OCI-LY3 (cell line): ENCODE measurements around the gene PARP1.
A peak's percentile ranks its signal among the peaks of the same experiment; 100 is the strongest.

ENCODE experiments used
- H2AFZ ChIP-seq: fragments of 200-600, 300-600 bp; shearing (Covaris generic); 2 replicates; pipeline ENCODE4 v1.6.0; 2014; ENCODE audit warnings: antibody characterized with exemption, low read depth, low read length
- H3K27ac ChIP-seq: fragments of 200-600, 300-600 bp; sonication (generic); 2 replicates; pipeline ENCODE4 v1.5.1; 2014; ENCODE audit warnings: mild to moderate bottlenecking, low read length, moderate library complexity, mixed read lengths
- H3K27me3 ChIP-seq: fragments of 200-600, 300-600 bp; sonication (generic); 2 replicates; pipeline ENCODE4 v1.6.1; 2014; ENCODE audit warnings: low read depth, low read length, mixed read lengths
- H3K36me3 ChIP-seq: fragments of 200-600, 300-600 bp; sonication (generic); replicated peaks from 2 replicates; pipeline ENCODE3; 2014; ENCODE audit warnings: low read depth, low read length, mixed read lengths
- H3K4me1 ChIP-seq: fragments of 300-600, 200-600 bp; sonication (generic); 2 replicates; pipeline ENCODE4 v1.6.1; 2014; ENCODE audit warnings: low read length, mixed read lengths
- H3K4me2 ChIP-seq: fragments of 200-600, 300-600 bp; sonication (generic); 2 replicates; pipeline ENCODE4 v1.6.1; 2014; ENCODE audit warnings: low read length, mixed read lengths
- H3K4me3 ChIP-seq: fragments of 300-600, 200-600 bp; sonication (generic); 2 replicates; pipeline ENCODE4 v1.5.1; 2014; ENCODE audit warnings: antibody characterized with exemption, mild to moderate bottlenecking, low read length, moderate library complexity
- H3K79me2 ChIP-seq: fragments of 300-600, 200-600 bp; shearing (Covaris generic); 2 replicates; pipeline ENCODE4 v1.6.1; 2014; ENCODE audit warnings: mild to moderate bottlenecking, low read length, mixed read lengths
- H3K9ac ChIP-seq: fragments of 300-600, 200-600 bp; shearing (Covaris generic); 2 replicates; pipeline ENCODE4 v1.6.0; 2014; ENCODE audit warnings: mild to moderate bottlenecking, low read length, moderate library complexity
- H3K9me3 ChIP-seq: fragments of 200-600, 300-600 bp; shearing (Covaris generic); 2 replicates; pipeline ENCODE4 v1.6.1; 2014; ENCODE audit warnings: low read length, mixed read lengths; ENCODE audit not compliant: insufficient read depth
- H4K20me1 ChIP-seq: fragments of 200-600, 300-600 bp; sonication (generic); 2 replicates; pipeline ENCODE4 v1.6.1; 2016; ENCODE audit warnings: low read length, mixed read lengths; ENCODE audit not compliant: insufficient read depth
- EZH2phosphoT487 ChIP-seq: fragments of 200-600 bp; shearing (Covaris generic); IDR thresholded peaks from 2 replicates; pipeline ENCODE4 v1.6.1; 2018; ENCODE audit warnings: antibody characterized with exemption, mixed run types, low read depth
- TF ChIP-seq, protein P1 (sequence below): fragments of 200-600, 300-600 bp; sonication (generic); IDR thresholded peaks from 2 replicates; pipeline ENCODE4 v1.5.1; 2014; ENCODE audit warnings: antibody characterized with exemption, low read length, low read depth

Gene PARP1

DNA sequence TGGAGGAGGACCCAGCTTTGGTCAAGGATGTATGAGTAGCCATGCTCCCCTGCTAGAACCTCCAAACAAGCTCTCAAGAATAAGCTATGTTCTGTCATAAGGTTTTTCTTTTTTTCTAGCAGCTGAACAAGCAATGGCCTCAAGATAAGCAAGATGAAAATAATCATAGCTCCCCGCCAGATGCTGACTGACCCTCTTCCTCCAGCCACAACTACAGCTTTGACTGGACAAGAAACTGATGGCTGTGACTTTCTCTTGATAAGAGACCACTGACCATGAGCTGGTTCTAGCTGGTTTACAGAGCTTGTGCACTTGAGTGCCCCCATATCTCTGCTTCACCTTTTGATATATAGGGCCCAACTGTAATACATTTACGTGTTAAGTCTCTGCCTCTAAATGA lies 38.2 kb upstream of the PARP1 start:
- Histone ChIP-seq H3K9me3 (no peaks in the 10 kb centered on the region), H4K20me1 (no peaks in the 10 kb centered on the region), H3K27ac (no peak overlapping the region), H3K4me1 (peaks cover 8% of the 10 kb centered on the region), H2AFZ (no peak overlapping the region), H3K27me3 (peaks cover 12% of the 10 kb centered on the region; the same call in 1 of the 2 replicates), H3K4me2 (no peak overlapping the region), H3K79me2 (no peaks in the 10 kb centered on the region), H3K9ac (no peak overlapping the region), H3K36me3 (no peaks in the 10 kb centered on the region), H3K4me3 (no peak overlapping the region)
- TF ChIP-seq, protein P1, sequence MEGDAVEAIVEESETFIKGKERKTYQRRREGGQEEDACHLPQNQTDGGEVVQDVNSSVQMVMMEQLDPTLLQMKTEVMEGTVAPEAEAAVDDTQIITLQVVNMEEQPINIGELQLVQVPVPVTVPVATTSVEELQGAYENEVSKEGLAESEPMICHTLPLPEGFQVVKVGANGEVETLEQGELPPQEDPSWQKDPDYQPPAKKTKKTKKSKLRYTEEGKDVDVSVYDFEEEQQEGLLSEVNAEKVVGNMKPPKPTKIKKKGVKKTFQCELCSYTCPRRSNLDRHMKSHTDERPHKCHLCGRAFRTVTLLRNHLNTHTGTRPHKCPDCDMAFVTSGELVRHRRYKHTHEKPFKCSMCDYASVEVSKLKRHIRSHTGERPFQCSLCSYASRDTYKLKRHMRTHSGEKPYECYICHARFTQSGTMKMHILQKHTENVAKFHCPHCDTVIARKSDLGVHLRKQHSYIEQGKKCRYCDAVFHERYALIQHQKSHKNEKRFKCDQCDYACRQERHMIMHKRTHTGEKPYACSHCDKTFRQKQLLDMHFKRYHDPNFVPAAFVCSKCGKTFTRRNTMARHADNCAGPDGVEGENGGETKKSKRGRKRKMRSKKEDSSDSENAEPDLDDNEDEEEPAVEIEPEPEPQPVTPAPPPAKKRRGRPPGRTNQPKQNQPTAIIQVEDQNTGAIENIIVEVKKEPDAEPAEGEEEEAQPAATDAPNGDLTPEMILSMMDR, result no peak

DNA sequence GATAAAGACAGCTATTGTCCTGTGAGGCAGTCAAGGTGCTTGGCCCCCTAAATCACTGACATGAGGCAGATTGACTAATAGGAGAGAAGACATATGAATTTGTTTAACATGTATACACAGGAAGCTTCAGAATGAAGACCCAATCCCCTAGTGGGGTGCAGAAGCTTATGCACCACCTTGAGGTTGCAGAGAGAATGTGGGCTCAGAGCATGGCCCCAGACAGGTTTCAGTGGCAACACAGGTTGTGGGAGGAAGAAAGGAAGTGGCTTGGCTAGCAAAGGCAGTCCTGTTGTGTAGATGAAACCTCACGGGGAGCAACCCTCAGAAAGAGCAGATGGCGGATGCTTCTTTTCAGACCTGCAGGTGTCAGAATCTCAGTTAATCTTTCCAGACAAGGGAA lies 37.0 kb upstream of the PARP1 start:
- Histone ChIP-seq H3K4me2 (peak overlapping the region; percentile 8), H3K27me3 (peaks cover 13% of the 10 kb centered on the region; the same call in 1 of the 2 replicates), H2AFZ (0 out of 2 replicates have a peak overlapping the region, but pooled peaks have one; percentile 38), H3K27ac (no peak overlapping the region), H3K9ac (no peak overlapping the region), H3K36me3 (no peaks in the 10 kb centered on the region), H3K4me3 (no peak overlapping the region), H3K79me2 (no peaks in the 10 kb centered on the region), H3K9me3 (no peaks in the 10 kb centered on the region), H4K20me1 (no peaks in the 10 kb centered on the region), H3K4me1 (peaks cover 8% of the 10 kb centered on the region)
- TF ChIP-seq, protein P1, result peak; percentile 28; the same call in 1 of the 2 replicates
- no peak for TF ChIP-seq EZH2phosphoT487

DNA sequence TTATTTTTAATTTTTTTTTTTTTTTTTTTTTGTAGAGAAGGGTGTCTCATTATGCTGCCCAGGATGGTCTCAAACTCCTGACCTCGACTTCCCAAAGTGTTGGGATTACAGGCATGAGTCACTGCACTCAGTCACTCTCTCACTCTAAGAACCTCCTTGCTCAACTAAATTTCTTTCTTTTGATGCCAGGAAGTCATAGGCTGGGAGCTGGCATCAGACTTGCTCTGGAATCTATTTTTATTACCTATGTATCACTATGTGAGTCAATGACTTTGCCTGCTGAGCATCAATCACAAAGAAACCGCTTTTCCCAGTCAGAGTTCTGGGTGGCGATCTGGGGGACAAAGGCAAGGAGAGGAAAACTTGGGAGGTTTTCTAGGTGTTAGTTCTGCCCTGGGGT lies 35.5 kb upstream of the PARP1 start:
- no peak overlapping the region for H3K4me3 ChIP-seq
- no peaks in the 10 kb centered on the region for H3K36me3 ChIP-seq
- no peaks in the 10 kb centered on the region for H3K9me3 ChIP-seq
- peaks cover 20% of the 10 kb centered on the region for H3K27me3 ChIP-seq
- H3K27ac ChIP-seq, result no peak overlapping the region
- no peak overlapping the region for H3K4me2 ChIP-seq
- no peaks in the 10 kb centered on the region for H4K20me1 ChIP-seq
- TF ChIP-seq EZH2phosphoT487, result no peak
- peaks cover 8% of the 10 kb centered on the region for H3K4me1 ChIP-seq
- no peaks in the 10 kb centered on the region for H3K79me2 ChIP-seq
- H2AFZ ChIP-seq, result no peak overlapping the region
- no peak overlapping the region for H3K9ac ChIP-seq

DNA sequence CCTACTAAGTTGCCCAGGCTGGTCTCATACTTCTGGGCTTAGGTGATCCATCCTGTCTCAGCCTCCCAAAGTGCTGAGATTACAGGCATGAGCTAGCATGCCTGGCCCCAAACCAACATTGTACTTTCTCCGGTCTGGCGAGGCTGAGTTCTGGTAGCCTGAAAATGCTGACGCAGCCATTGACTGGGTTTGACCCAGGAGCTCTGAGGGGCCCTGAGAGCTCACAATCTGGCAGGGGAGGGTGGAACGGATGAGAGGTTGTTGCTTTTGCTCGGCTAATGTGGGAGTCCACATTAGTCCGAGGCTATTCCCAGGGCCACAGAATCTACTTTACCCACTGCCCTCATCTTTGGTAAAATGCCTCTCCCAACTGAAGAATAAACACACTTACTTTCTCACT lies 35.1 kb upstream of the PARP1 start:
- no peak for TF ChIP-seq EZH2phosphoT487
- Histone ChIP-seq H3K4me1 (peaks cover 8% of the 10 kb centered on the region), H3K4me2 (no peak overlapping the region), H3K79me2 (no peaks in the 10 kb centered on the region), H3K36me3 (no peaks in the 10 kb centered on the region), H3K27me3 (peaks cover 20% of the 10 kb centered on the region), H3K27ac (no peak overlapping the region), H2AFZ (no peak overlapping the region), H3K9me3 (no peaks in the 10 kb centered on the region), H3K4me3 (no peak overlapping the region), H4K20me1 (no peaks in the 10 kb centered on the region), H3K9ac (no peak overlapping the region)

DNA sequence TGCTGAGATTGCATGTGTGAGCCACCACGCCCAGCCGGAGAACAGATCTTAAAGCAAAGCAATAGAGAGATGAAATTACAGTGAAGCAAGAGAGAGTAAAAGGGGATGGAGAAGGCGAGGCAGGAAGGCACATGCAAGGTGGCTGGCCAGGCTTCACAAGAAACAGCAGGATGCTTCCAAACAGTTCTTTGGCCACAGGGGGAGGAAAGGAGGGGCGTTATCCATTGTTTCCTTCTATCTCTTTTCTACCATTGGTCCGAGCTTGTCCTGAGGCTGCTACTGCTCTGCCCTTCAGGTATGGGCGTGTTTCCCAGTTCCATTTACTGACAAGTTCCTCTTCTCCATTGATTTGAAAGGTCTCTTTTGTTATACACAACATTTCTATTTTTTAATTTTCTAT lies 33.7 kb upstream of the PARP1 start:
- Histone ChIP-seq H4K20me1 (no peaks in the 10 kb centered on the region), H3K36me3 (no peaks in the 10 kb centered on the region), H3K4me1 (peaks cover 14% of the 10 kb centered on the region), H3K79me2 (no peaks in the 10 kb centered on the region), H3K9me3 (no peaks in the 10 kb centered on the region), H3K4me3 (no peak overlapping the region), H3K9ac (no peak overlapping the region), H2AFZ (no peak overlapping the region), H3K27ac (no peak overlapping the region), H3K4me2 (no peak overlapping the region), H3K27me3 (peaks cover 31% of the 10 kb centered on the region)
- TF ChIP-seq EZH2phosphoT487, result no peak
- TF ChIP-seq, protein P1, result no peak
